ENCODE measurements around the gene CACNA2D1.

- TF ChIP-seq CTCF (IDR thresholded peaks at IDR 0.05) = no peak
- no peak for TF ChIP-seq POLR2A (IDR thresholded peaks at IDR 0.05)
Observed at GRCh38 chr7:82204694-82205093, 238.9 kb downstream of the CACNA2D1 start.
